Activated effector memory CD4-positive, alpha-beta T cell treated with anti-CD3 and anti-CD28 coated beads, Interleukin-2, amount 50 U/mL, for 16 hours (primary cell): ENCODE measurements around the gene ADGRF3.
A peak's percentile ranks its signal among the peaks of the same experiment; 100 is the strongest.
"Not testable (repeated sequence)": the region's sequence is repeated elsewhere in the genome, so short reads cannot be mapped to it uniquely, and the experiment has no call there.

Source experiments
- DNase-seq: peaks from one replicate; pipeline ENCODE4 v3.0.0-alpha.2; 2020

The ADGRF3 gene

GRCh38 chr2:26346454-26347053 is at the start of gene ADGRF3:
TSS of gene ADGRF3 (minus strand) at chr2:26346789. CDS start at chr2:26346234, 555 bp downstream.
- peak; percentile 88 for DNase-seq

- no peak for DNase-seq
These were observed 48.8 kb upstream of the ADGRF3 start for GRCh38 chr2:26395394-26395793.

DNA sequence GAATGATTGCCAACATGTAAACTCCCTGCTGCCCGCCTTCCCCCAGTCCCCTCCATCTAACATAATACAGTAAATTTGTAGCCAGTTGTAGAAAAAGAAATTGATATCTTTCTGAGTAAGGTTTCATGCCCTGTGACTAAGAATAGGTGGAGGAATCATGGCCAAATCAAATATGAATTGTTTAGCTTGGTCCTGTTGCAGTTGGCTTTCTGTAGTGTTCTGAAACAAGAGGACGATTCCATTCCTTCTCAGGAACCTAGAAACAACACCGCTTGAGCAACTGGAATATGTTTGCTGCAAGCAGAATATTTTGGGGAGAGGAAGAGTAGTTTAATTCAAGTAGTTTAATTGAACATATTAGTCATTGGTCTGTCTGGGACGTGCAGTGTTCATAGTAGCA is 48.1 kb upstream of the ADGRF3 start:
- DNase-seq: no peak

DNA sequence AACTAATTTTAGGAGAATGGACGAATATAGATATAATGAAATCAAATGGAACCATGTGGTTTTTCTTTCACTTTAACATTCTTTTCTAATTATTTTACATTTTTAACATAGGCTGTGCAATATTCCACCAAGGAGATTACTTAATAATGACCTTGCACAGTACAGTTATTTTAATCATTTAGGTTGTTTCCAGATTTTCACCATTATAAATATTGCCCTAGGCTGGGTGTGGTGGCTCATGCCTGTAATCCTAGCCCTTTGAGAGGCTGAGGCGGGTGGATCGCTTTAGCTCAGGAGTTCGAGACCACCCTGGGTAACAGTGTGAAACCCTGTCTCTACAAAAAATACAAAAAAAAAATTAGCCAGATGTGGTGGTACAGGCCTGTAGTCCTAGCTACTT is 40.6 kb upstream of the ADGRF3 start:
- no peak for DNase-seq

DNA sequence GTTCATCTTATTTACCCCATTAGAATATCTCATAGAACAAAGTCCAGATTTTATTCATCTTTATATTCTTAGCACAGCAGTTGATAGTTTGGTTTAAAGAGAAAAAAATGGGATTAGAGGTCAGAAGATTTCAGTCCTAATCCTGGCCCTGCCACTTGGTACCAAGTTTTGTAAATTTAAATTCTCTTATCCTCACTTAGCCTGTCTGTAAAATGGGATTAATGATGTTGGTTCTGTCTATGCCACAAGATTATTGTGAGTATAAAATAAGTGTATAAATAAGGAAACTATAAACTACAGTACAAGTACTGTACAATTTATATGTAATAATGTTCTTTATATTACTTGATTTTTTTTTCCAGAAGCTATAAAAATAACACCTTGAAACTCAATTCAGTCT is 38.0 kb upstream of the ADGRF3 start:
- DNase-seq: no peak

DNA sequence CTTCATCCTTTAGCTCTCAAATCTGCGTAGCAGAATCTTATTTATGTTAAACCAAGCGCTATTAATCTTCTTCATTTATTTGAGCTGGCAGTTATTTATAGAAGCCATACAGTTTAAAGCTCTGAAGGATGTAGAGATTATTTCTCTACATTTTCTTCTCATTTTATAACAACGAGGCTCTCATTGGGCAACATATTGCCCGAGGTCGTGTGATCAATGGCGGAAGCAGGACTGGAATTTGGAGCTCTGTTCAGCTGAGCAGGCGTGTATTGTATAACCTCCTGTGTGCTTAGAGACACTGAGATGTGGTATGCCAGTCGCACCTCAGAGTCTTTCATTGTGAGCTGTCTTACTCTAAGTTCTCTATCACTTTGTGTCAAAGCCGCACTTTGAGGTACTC is 37.6 kb upstream of the ADGRF3 start:
- DNase-seq: no peak

DNA sequence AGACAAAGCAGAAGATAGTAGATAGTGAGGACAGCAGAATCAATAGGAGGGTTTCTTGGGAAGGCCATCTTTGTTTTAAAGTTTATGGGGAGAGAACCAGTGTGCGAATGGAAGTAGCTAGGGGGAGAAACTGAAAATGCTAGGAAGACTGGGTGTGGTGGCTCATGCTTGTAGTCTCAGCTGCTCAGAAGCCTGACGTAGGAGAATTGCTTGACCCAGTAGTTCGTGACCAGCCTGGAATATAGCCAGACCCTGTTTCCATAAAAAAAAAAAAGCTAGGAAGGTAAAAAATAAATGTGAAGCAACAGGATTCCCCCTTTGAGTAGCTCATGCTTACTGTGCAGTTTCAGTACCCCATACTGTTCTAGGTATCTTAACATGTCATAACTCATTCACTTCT is 36.0 kb upstream of the ADGRF3 start:
- DNase-seq: no peak

DNA sequence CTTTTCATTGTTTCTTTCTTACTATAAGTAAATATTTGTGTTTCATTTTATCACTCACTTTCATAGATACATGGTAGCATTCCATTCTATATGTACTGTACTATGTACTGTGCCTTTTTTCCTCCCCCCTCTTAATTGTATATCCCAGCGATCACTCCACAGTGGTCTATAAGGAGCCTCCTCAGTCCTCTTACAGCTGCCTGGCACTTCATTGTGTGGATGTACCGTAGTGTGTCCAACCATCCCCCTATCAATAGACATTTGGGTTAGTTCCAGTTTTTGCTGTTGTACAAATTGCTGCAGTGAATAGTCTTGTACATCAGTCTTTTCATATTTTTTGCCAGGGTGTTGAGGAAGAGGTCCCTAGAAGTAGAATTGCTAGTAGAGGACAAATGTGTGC is 33.7 kb upstream of the ADGRF3 start:
- DNase-seq: no peak

GRCh38 chr2:26376799-26377198 is 30.2 kb upstream of the ADGRF3 start:
- DNase-seq: no peak

DNA sequence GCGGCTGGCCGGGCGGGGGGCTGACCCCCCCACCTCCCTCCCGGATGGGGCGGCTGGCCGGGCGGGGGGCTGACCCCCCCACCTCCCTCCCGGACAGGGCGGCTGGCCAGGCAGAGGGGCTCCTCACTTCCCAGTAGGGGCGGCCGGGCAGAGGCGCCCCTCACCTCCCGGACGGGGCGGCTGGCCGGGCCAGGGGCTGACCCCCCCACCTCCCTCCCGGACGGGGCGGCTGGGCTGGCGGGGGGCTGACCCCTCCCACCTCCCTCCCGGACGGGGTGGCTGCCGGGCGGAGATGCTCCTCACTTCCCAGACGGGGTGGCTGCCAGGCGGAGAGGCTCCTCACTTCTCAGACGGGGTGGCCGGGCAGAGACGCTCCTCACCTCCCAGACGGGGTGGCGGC is 24.3 kb upstream of the ADGRF3 start:
- DNase-seq: not testable (repeated sequence)

DNA sequence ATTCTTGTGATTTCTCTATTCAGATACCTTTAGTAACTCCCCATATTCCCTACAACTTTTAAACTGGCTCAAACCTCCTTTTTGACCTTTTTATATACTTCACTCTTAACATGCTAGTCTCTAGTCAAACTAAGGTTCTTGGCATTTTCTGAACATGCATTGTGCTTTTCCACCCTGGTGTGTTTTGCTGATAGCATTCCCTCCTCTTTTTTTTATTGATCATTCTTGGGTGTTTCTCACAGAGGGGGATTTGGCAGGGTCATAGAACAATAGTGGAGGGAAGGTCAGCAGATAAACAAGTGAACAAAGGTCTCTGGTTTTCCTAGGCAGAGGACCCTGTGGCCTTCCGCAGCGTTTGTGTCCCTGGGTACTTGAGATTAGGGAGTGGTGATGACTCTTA is 23.1 kb upstream of the ADGRF3 start:
- DNase-seq: not testable (repeated sequence)

- no peak for DNase-seq
These were observed 20.4 kb upstream of the ADGRF3 start for GRCh38 chr2:26366957-26367356.

DNA sequence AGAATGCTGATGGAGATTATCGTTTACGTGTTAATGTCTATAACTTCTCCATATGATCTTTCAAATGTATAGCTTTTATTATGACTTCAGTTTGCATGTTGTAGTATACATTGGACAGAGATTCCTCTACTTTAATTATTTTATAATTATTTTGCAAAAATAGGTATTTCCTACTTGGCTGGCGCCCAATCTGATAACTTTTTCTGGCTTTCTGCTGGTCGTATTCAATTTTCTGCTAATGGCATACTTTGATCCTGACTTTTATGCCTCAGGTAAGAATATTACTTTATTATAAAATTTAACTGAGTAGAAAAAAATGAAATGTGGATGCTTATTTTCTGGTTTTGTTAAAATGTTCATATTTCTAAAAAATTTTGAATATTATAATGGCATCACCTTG is 18.1 kb upstream of the ADGRF3 start:
- no peak for DNase-seq

DNA sequence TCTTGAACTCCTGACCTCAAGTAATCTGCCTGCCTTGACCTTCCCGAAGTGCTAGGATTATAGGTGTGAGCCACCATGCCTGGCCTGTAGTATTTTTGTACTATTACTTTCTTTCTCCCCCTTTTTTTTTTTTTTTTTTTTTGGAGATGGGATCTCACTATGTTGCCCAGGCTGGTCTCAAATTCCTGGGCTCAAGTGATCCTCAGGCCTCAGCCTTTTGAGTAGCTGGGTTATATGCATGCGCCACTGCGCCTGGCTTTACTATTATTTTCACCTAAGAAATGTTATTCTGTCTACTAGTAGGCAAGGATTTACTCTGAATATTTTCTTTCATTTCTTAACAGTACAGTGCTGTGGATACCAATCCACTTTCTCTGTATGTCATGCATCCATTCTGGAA is 17.4 kb upstream of the ADGRF3 start:
- DNase-seq: no peak

DNA sequence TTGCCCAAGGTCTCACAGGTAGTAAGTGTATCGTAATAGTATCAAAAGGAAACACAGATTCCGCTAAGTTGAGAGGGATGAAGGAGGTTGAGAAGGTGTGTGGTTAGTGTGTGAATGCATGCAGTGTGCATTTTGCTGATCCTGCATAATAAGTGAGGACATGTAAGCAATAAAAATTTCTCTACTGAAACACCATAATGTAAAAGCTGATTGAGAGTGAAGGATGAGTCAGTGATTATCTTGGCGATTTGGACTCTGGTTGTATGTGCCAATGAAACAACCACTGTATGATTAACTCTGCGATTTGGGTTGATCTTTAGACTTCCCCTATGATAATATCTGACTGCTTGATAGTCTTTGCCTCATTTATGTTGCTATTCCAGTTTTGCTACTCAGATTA is 16.7 kb upstream of the ADGRF3 start:
- DNase-seq: no peak

DNA sequence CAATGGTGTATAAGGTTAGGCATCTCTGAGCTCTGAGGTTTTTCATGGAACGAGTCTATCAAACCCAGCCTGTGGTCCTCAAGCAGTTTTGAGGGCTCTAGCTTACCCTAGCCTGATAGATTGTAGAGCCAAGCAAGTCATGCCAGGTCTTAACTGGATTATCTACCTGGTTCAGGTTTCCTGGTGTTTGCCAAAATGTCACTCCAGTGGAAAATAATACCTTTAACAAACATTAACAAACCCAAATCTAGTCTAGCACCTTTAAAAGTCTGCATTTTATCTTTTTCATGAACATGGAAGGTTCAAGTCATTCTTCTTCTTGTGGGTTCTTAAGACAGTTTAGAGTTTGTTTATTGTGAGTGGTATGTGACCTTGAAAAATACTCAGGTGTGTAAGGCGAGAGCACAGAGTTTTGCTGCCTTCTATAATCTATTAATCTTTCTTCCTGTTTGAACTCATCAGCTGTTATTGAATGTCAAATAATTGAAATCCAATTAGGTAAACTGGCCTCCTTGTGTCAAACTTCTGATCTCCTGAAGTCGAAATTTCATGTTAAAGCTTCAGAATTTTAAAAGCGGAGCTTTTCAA is 13.4 kb upstream of the ADGRF3 start:
- no peak for DNase-seq

GRCh38 chr2:26356771-26357170 is 10.2 kb upstream of the ADGRF3 start:
- no peak for DNase-seq

GRCh38 chr2:26356111-26356510 is 9.5 kb upstream of the ADGRF3 start:
- no peak for DNase-seq

- no peak for DNase-seq
These were observed 8.7 kb upstream of the ADGRF3 start for GRCh38 chr2:26355038-26355995.

- not testable (repeated sequence) for DNase-seq
These were observed 7.9 kb upstream of the ADGRF3 start for GRCh38 chr2:26354469-26354868.

DNA sequence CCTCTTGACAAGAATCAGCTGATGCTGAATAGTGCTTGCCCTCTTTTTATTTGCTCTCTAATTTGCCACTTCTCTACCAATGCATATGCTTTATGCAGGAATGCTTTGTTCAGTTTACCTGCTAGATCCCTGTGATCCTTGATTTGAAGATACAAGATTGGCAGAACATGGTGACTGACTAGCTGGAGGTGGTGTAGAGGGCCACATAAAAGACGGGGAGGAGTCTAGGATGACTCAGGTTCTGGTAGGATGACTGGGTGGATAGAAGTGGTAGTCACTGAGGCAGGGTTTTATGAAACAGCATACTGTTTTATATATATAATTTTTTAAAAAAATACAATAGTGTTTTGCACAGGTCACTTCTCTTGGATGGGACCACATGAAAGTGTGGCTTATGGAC is 6.3 kb upstream of the ADGRF3 start:
- DNase-seq: no peak

DNA sequence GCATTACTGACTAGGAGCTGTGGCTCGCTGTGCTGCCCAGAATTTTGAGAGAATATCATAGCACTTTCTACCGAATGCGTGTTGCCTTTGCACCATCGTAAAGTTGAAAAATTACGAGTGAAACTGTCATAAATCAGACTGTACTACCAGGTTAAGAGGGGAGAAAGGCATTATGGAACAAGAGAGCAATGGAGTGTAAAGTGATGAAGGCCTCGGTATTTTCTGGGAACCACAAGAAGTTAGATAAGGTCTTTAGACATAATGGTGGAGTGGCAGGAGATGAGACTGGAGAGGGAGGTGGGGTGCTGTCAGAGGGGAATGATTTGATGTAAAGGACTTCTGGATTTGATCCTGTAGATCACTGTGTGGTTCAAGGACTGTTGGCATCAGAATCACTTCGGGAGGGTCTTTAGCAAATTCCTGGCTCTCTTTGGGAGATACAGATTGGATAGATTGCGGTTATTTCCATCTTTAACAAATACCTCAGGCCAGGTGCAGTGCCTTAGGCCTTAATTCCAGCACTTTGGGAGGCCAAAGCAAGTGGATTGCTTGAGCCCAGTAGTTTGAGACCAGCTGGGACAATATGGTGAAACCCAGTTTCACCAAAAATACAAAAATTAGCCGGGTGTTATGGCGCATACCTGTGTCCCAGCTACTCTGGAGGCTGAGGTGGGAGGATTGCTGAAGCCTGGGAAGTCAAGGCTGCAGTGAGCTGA is 4.9 kb upstream of the ADGRF3 start:
- DNase-seq: no peak

- DNase-seq: no peak
These were observed 3.1 kb upstream of the ADGRF3 start for GRCh38 chr2:26349690-26350089.
